Sigmoid colon (tissue), 7 donors: ENCODE data around the gene SNRPB. TPM values are rescaled to one million over a fixed set of nuclear protein-coding genes. Genes with fewer than 3 reads are reported as not detected.
"Not testable (repeated sequence)": the region's sequence is repeated elsewhere in the genome, so short reads cannot be mapped to it uniquely, and the experiment has no call there.

Source experiments
- DNase-seq: peaks from one replicate; pipeline ENCODE4 v3.0.0-alpha.2; 2019
- H3K27ac ChIP-seq, 4 donors: fragments of 200-600 bp; sonication (generic); one replicate each; pipeline ENCODE4 v1.5.1; 2016 to 2019; ENCODE audit warnings: mild to moderate bottlenecking in 1 of 4
- H3K27me3 ChIP-seq, 3 donors: fragments of 200-600 bp; sonication (generic); one replicate each; pipeline ENCODE4 v1.5.1; 2019; ENCODE audit warnings: mild to moderate bottlenecking in 1 of 3
- H3K36me3 ChIP-seq, 4 donors: fragments of 200-600 bp; sonication (generic); one replicate each; pipeline ENCODE4 v1.5.1; 2016 to 2019
- H3K4me1 ChIP-seq, 4 donors: fragments of 200-600 bp; sonication (generic); one replicate each; pipeline ENCODE4 v1.5.1; 2017 to 2019
- H3K4me3 ChIP-seq, 4 donors: fragments of 200-600 bp; sonication (generic); one replicate each; pipeline ENCODE4 v1.5.1; 2017 to 2019; ENCODE audit warnings: mild to moderate bottlenecking in 2 of 4, moderate library complexity in 1 of 4
- H3K9me3 ChIP-seq, 4 donors: fragments of 200-600 bp in 3 of 4; sonication (generic) in 3 of 4; one replicate each; pipeline versions ENCODE4 v1.5.1 to v1.6.1; 2013 to 2019
- CTCF ChIP-seq, 4 experiments: fragments of 450-650 bp in 3 of 4; fragments of 200-600 bp in 1 of 4; IDR thresholded peaks; one replicate each; pipeline ENCODE4 v1.5.1; 2016 to 2019; ENCODE audit warnings: antibody characterized with exemption in 4 of 4, mild to moderate bottlenecking in 3 of 4, moderate library complexity in 2 of 4
- EP300 ChIP-seq, 4 donors: sonication (generic); formaldehyde crosslinking; IDR thresholded peaks; one replicate each; pipeline ENCODE4 v1.6.1; 2017; ENCODE audit warnings: antibody characterized with exemption in 4 of 4
- POLR2A ChIP-seq, 2 donors: fragments of 450-650 bp; IDR thresholded peaks; one replicate each; pipeline ENCODE4 v1.6.1; 2016; ENCODE audit warnings: antibody characterized with exemption in 2 of 2, mild to moderate bottlenecking in 2 of 2, moderate library complexity in 2 of 2
- POLR2AphosphoS5 ChIP-seq, 4 donors: sonication (generic); formaldehyde crosslinking; IDR thresholded peaks; one replicate each; pipeline ENCODE4 v1.6.1; 2017; ENCODE audit warnings: antibody characterized with exemption in 4 of 4
- WGBS, 2 donors: extraction: QIAGEN DNeasy Blood & Tissue Kit; methylation state at CpG; one replicate each; pipeline ENCODE4 v1.1.7; 2013; 5-methylcytosine and 5-hydroxymethylcytosine counted together
- intact Hi-C: fragments of 100-400 bp; cut with DNase I; formaldehyde crosslinking; loops from one replicate; pipeline ENCODE4 v1.15.1; 2023
- polyA plus RNA-seq, 3 donors: library from polyadenylated mRNA; stranded (reverse); fragments of 200-250 nt; gene quantifications; one replicate each; pipeline ENCODE4 v1.2.3, GENCODE V29; 2013
- total RNA-seq, 4 donors: library from RNA; depleted of rRNA; stranded (reverse); fragments of >200 nt; gene quantifications; one replicate each; pipeline ENCODE4 v1.1.0, GENCODE V29; 2016
- donor health status: healthy with polysubstance abuse.
- donor health status: Bipolar disorder and iron deficiency.
- donor health status: healthy.

SNRPB gene
- total and polyA plus RNA-seq, 7 donors, result 80.0 to 275 (median 156) TPM

DNA sequence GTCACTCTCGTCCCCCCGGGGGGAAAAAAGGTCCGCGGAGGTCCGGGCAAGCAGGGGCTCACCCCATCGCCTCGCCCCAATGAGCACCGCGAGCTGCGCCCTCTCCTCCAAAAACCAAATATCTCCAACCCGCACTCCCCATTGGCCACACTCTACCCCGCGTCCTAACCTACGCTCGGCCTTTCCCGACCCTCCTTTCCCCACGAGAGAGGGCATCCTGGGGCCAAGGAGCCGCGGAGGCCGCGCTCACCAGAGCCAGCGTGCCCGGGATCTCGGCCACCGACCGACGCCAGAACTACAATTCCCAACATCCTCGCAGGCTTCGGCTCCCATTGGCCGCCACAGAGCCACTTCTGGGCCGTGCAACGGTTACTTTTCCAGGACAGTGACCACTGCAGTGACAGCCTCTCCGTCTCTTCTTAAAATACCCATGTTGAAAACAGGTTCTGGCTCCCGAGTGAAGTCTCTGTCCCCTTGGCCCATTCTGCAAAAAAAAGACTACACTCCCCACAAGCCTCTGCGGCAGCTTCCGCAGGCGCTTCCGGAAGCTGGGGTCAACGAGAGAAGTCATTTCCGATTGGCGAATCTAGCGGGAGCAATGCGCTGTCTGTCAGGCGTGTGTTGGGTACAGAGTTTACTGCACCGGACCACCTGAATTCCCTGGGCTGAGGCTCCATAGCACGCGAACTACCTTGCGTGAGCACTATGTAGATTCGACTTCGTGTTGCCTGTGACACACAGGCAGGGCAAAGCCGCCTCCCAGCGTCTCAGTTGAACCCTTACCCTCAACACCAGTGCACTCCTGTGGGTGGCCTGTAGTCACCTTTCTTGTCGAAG, 38.3 kb upstream of the SNRPB start, which contains the start of gene ZNF343:
Gene ZNF343, minus strand, starts transcription at position 285 of the 837 bp plus-strand sequence. CDS start 15,020 bp downstream, outside the sequence.
- no peaks in the 10 kb centered on the region for H3K36me3 ChIP-seq
- H3K27ac ChIP-seq, result peak within 1 kb of the TSS; percentile 81 to 88 (median 86)
- peak; percentile 9 to 61 for TF ChIP-seq POLR2A (IDR thresholded peaks at IDR 0.05)
- no peak for TF ChIP-seq CTCF (IDR thresholded peaks at IDR 0.05)
- peak; percentile 62 to 91 (median 80) for TF ChIP-seq POLR2AphosphoS5 (IDR thresholded peaks at IDR 0.05)
- no peak for TF ChIP-seq EP300 (IDR thresholded peaks at IDR 0.05)
- 1% methylated on average over 53 of the region's 53 CpGs for WGBS, 2 donors
- intact Hi-C loops, result loop anchor here (5.0 kb wide), 1 partner anchor 143 kb away; the partner anchor contains the start of gene NOP56
- H3K4me1 ChIP-seq, result peaks cover 0 to 21% (median 14%) of the 10 kb centered on the region in 4 donors
- H3K27me3 ChIP-seq, result no peaks in the 10 kb centered on the region
- peak within 1 kb of the TSS; percentile 73 to 96 (median 86) for H3K4me3 ChIP-seq
- no peaks in the 10 kb centered on the region for H3K9me3 ChIP-seq
- peak; percentile 89 for DNase-seq

GRCh38 chr20:2507875-2508630, 37.5 kb upstream of the SNRPB start:
- intact Hi-C loops, result loop anchor here (2.0 to 5.0 kb wide), 2 partner anchors 37 to 144 kb away; partner anchors contain the start of genes NOP56 and SNRPB
- WGBS, 2 donors, result 8 to 17% methylated on average over 22 of the region's 22 CpGs
- peak; percentile 70 for DNase-seq

DNA sequence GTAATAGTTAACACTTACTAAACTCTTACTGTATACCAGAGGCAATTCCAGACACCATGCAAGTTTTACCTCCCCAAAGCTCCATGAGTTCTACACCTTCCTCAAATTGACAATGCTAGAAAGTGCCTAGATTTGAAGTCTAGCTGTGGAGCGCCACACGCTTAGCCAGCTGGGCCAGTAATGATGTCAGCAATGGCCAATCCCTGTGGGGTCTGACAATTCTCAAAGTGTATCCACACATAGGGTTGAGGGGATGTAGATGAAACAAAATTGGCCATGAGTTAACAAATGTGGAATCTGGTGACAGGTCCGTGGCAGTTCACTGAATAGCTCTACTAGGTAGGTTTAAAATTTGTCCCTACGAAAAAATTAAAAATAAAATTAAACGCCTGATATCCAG, 36.9 kb upstream of the SNRPB start:
- Histone ChIP-seq H3K4me3 (peak overlapping the region in 3 of 4 donors; percentile 73 to 96 (median 84)), H3K4me1 (peaks cover 0 to 21% (median 14%) of the 10 kb centered on the region in 4 donors), H3K27me3 (no peaks in the 10 kb centered on the region), H3K36me3 (no peaks in the 10 kb centered on the region), H3K9me3 (no peaks in the 10 kb centered on the region), H3K27ac (peak overlapping the region in 2 of 4 donors; percentile 85 to 88)
- TF ChIP-seq POLR2A (IDR thresholded peaks at IDR 0.05) (no peak), EP300 (IDR thresholded peaks at IDR 0.05) (no peak), POLR2AphosphoS5 (IDR thresholded peaks at IDR 0.05) (no peak), CTCF (IDR thresholded peaks at IDR 0.05) (no peak)
- intact Hi-C loops, result loop anchor here (2.0 to 5.0 kb wide), 2 partner anchors 37 to 145 kb away; partner anchors contain the start of genes NOP56 and SNRPB
- DNase-seq, result no peak
- WGBS, 2 donors, result 88 to 90% methylated on average over 5 of the region's 5 CpGs

More at GRCh38 chr20:2507875-2508630, 37.5 kb upstream of the SNRPB start:
- peak overlapping the region; percentile 73 to 96 (median 86) for H3K4me3 ChIP-seq
- peak overlapping the region; percentile 81 to 88 (median 86) for H3K27ac ChIP-seq
- no peaks in the 10 kb centered on the region for H3K9me3 ChIP-seq
- H3K27me3 ChIP-seq, result no peaks in the 10 kb centered on the region
- no peak for TF ChIP-seq POLR2AphosphoS5 (IDR thresholded peaks at IDR 0.05)
- TF ChIP-seq CTCF (IDR thresholded peaks at IDR 0.05), result no peak
- no peak for TF ChIP-seq POLR2A (IDR thresholded peaks at IDR 0.05)
- no peak for TF ChIP-seq EP300 (IDR thresholded peaks at IDR 0.05)
- peaks cover 0 to 21% (median 14%) of the 10 kb centered on the region in 4 donors for H3K4me1 ChIP-seq
- no peaks in the 10 kb centered on the region for H3K36me3 ChIP-seq

GRCh38 chr20:2506426-2506825, 35.8 kb upstream of the SNRPB start:
- peaks cover 0 to 21% (median 14%) of the 10 kb centered on the region in 4 donors for H3K4me1 ChIP-seq
- not testable (repeated sequence) for H3K4me3 ChIP-seq, H3K27me3 ChIP-seq, H3K27ac ChIP-seq, H3K36me3 ChIP-seq, H3K9me3 ChIP-seq, DNase-seq
- WGBS, 2 donors, result 88 to 90% methylated on average over 3 of the region's 5 CpGs
- intact Hi-C loops, result loop anchor here (2.0 to 5.0 kb wide), 2 partner anchors 36 to 146 kb away; partner anchors contain the start of genes NOP56 and SNRPB

- intact Hi-C loops, result loop anchor here (5.0 kb wide), 1 partner anchor 147 kb away; the partner anchor contains the start of gene NOP56
- 82 to 87% methylated on average over 2 of the region's 2 CpGs for WGBS, 2 donors
Measured at GRCh38 chr20:2504803-2505202, 34.2 kb upstream of the SNRPB start.

DNA sequence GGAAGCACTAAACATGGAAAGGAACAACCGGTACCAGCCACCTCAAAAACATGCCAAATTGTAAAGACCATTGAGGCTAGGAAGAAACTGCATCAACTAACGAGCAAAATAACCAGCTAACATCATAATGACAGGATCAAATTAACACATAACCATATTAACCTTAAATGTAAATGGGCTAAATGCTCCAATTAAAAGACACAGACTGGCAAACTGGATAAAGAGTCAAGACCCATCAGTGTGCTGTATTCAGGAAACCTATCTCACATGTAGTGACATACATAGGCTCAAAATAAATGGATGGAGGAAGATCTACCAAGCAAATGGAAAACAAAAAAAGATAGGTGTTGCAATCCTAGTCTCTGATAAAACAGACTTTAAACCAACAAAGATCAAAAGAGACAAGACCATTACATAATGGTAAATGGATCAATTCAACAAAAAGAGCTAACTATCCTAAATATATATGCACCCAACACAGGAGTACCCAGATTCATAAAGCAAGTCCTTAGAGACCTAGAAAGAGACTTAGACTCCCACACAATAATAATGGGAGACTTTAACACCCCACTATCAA, 32.3 kb upstream of the SNRPB start:
- 94 to 97% methylated on average over 2 of the region's 2 CpGs for WGBS, 2 donors

More at GRCh38 chr20:2504803-2505202, 34.2 kb upstream of the SNRPB start:
- H3K36me3 ChIP-seq, result peaks cover 0 to 12% (median under 1%) of the 10 kb centered on the region in 4 donors
- H3K27me3 ChIP-seq, H3K9me3 ChIP-seq, H3K27ac ChIP-seq, DNase-seq, H3K4me3 ChIP-seq: not testable (repeated sequence)
- H3K4me1 ChIP-seq, result peaks cover 0 to 20% (median 14%) of the 10 kb centered on the region in 4 donors

More for the DNA sequence above, 32.3 kb upstream of the SNRPB start:
- H3K9me3 ChIP-seq, H3K4me3 ChIP-seq, intact Hi-C loops, H3K4me1 ChIP-seq, H3K27me3 ChIP-seq, DNase-seq, H3K27ac ChIP-seq: not testable (repeated sequence)
- H3K36me3 ChIP-seq, result peaks cover 0 to 29% (median 7%) of the 10 kb centered on the region in 4 donors
